Measurements from ENCODE around the gene PACSIN1. TPM values are rescaled to one million over a fixed set of nuclear protein-coding genes. Genes with fewer than 3 reads are reported as not detected.

PACSIN1 gene
- total and polyA plus RNA-seq, 2 of the 4 experiments (the other 2 are of a cell fraction) = 0.02 TPM; not detected in 1

- no peak overlapping the region for H3K27ac ChIP-seq (ENCODE audit: insufficient read depth, low read length)
- no peak overlapping the region for H4K8ac ChIP-seq (ENCODE audit: low read depth in 2 of 2, low read length in 2 of 2)
- in situ Hi-C loops (cut with MboI; ENCODE audit: low sequenced_read_pairs) (no loop called here), intact Hi-C loops (cut with micrococcal nuclease) (no loop called here), dilution Hi-C loops (cut with HindIII; ENCODE audit: low sequenced_read_pairs, unreplicated experiment) (no loop called here)
- no peak overlapping the region for H2BK20ac ChIP-seq (ENCODE audit: low read depth, low read length)
- ChIA-PET POLR2A (ENCODE audit: unreplicated experiment) (no interaction called here), CTCF (no interaction called here)
- H3K4me1 ChIP-seq (ENCODE audit: control insufficient read depth, insufficient read depth, low read length) = peaks cover 5% of the 10 kb centered on the region; the same call in 1 of the 2 replicates
- H3K4ac ChIP-seq (ENCODE audit: low read depth, low read length) = no peak overlapping the region
- H3K23ac ChIP-seq (ENCODE audit: low read depth, low read length) = no peak overlapping the region
- H3K4me3 ChIP-seq (ENCODE audit: insufficient read depth, low read depth, low read length) = no peak overlapping the region
- no peaks in the 10 kb centered on the region; the same call in 1 of the 2 replicates for H3K9me1 ChIP-seq (ENCODE audit: insufficient read depth, low read length)
- H3K56ac ChIP-seq (ENCODE audit: extremely low read depth, insufficient read depth, low read length) = no peak overlapping the region
- no peaks in the 10 kb centered on the region for H3K79me1 ChIP-seq (ENCODE audit: low read depth in 1 of 2, low read length in 2 of 2)
- peaks cover 5% of the 10 kb centered on the region; the same call in 1 of the 2 replicates for H3K27me3 ChIP-seq (ENCODE audit: control insufficient read depth, insufficient read depth, low read length)
- no peak overlapping the region for H4K91ac ChIP-seq (ENCODE audit: insufficient read depth, low read depth, low read length)
- WGBS, 2 experiments (ENCODE audit: extremely low coverage in 2 of 2, insufficient read length in 1 of 2) = no CpG with 5 or more reads among the region's 5 CpGs
- TF ChIP-seq ELK1 (IDR thresholded peaks at IDR 0.05; ENCODE audit: borderline replicate concordance, low read depth, low read length) (no peak), POLR2A (IDR thresholded peaks at IDR 0.05; ENCODE audit: low read depth, low read length) (no peak), RAD21 (IDR thresholded peaks at IDR 0.05; ENCODE audit: low read length) (no peak), BHLHE40 (IDR thresholded peaks at IDR 0.05; ENCODE audit: low read depth, low read length) (no peak), FOS (IDR thresholded peaks at IDR 0.05; ENCODE audit: low read depth, low read length) (no peak), NFE2L2 (IDR thresholded peaks at IDR 0.05; ENCODE audit: low read depth, low read length) (no peak), SMC3 (IDR thresholded peaks at IDR 0.05; ENCODE audit: low read depth, low read length) (no peak), CTCF (conservative IDR thresholded peaks at IDR 0.05; ENCODE audit: low read depth, low read length) (no peak), CEBPB (IDR thresholded peaks at IDR 0.05; ENCODE audit: low read depth, low read length) (no peak), MAFK (IDR thresholded peaks at IDR 0.05; ENCODE audit: low read depth, low read length) (no peak), MXI1 (IDR thresholded peaks at IDR 0.05; ENCODE audit: borderline replicate concordance, low read depth, low read length) (no peak), MAZ (IDR thresholded peaks at IDR 0.05; ENCODE audit: borderline replicate concordance, low read depth, low read length) (no peak), RCOR1 (IDR thresholded peaks at IDR 0.05; ENCODE audit: insufficient replicate concordance, low read length) (no peak), RFX5 (IDR thresholded peaks at IDR 0.05; ENCODE audit: low read depth, low read length) (no peak), USF2 (IDR thresholded peaks at IDR 0.05; ENCODE audit: low read depth, low read length) (no peak), CHD1 (IDR thresholded peaks at IDR 0.05; ENCODE audit: low read depth, low read length) (no peak)
- H2AK9ac ChIP-seq (replicated peaks; ENCODE audit: low read depth, low read length, poor library complexity) = no peak overlapping the region
- no peaks in the 10 kb centered on the region for H4K20me1 ChIP-seq (ENCODE audit: insufficient read depth, low read length)
- H3K36me3 ChIP-seq (ENCODE audit: control insufficient read depth, insufficient read depth, low read length) = no peaks in the 10 kb centered on the region
- H2AK5ac ChIP-seq (ENCODE audit: low read depth, low read length) = no peak overlapping the region
- no peak for ATAC-seq (ENCODE audit: low read depth)
- no peak for DNase-seq
- no peak overlapping the region for H3K4me2 ChIP-seq (ENCODE audit: low read depth, low read length)
- H2AFZ ChIP-seq (replicated peaks; ENCODE audit: low read length, poor library complexity) = no peak overlapping the region
- no peak overlapping the region for H2BK15ac ChIP-seq (ENCODE audit: low read depth, low read length)
- H3K9ac ChIP-seq (ENCODE audit: low read depth, low read length) = no peak overlapping the region
- no peak overlapping the region for H4K5ac ChIP-seq (ENCODE audit: low read depth, low read length)
- no peak overlapping the region for H2BK5ac ChIP-seq (ENCODE audit: low read depth, low read length, poor library complexity, severe bottlenecking)
- H2BK120ac ChIP-seq (ENCODE audit: low read depth, low read length) = no peak overlapping the region
- no TSS peak for BruUV-seq (replicated peaks)
- no peaks in the 10 kb centered on the region for H3K9me3 ChIP-seq (ENCODE audit: control insufficient read depth, insufficient read depth, low read length)
- no peak overlapping the region for H3K14ac ChIP-seq (replicated peaks; ENCODE audit: low read depth, low read length)
- no peak overlapping the region for H3K18ac ChIP-seq (ENCODE audit: low read depth, low read length)
These were observed 74.3 kb downstream of the PACSIN1 start for GRCh38 chr6:34540222-34540621.
